HepG2 (cell line): Measurements from ENCODE around the gene AKAP8L. TPM values are rescaled to one million over a fixed set of nuclear protein-coding genes. Genes with fewer than 3 reads are reported as not detected.

Source experiments
- ATAD3A ChIP-seq: sonication (generic); formaldehyde crosslinking; IDR thresholded peaks from 2 replicates; pipeline ENCODE4 v1.4.0; 2020; ENCODE audit warnings: missing genetic modification reagents
- CBX5 ChIP-seq: sonication (generic); formaldehyde crosslinking; IDR thresholded peaks from 2 replicates; pipeline ENCODE4 v1.4.0; 2020; ENCODE audit warnings: missing genetic modification reagents, borderline replicate concordance
- ESRRA ChIP-seq: sonication (generic); formaldehyde crosslinking; IDR thresholded peaks from 2 replicates; pipeline ENCODE4 v1.5.1; 2020; ENCODE audit warnings: mild to moderate bottlenecking, low read depth, missing genetic modification reagents
- HBP1 ChIP-seq: IDR thresholded peaks from 2 replicates; pipeline ENCODE4 v1.6.1; 2016; ENCODE audit warnings: low read depth, control low read depth
- HDAC1 ChIP-seq: sonication (generic); formaldehyde crosslinking; IDR thresholded peaks from 2 replicates; pipeline ENCODE4 v1.5.1; 2020; ENCODE audit warnings: mild to moderate bottlenecking, missing genetic modification reagents
- KDM5A ChIP-seq: fragments of 200-600 bp; sonication (generic); IDR thresholded peaks from 2 replicates; pipeline ENCODE4 v1.7.0; 2018; ENCODE audit warnings: antibody characterized with exemption, mild to moderate bottlenecking, low read length, borderline replicate concordance
- KMT2A ChIP-seq: sonication (generic); formaldehyde crosslinking; IDR thresholded peaks from 2 replicates; pipeline ENCODE4 v1.4.0; 2020; ENCODE audit warnings: missing genetic modification reagents
- KMT2B ChIP-seq: IDR thresholded peaks from 2 replicates; pipeline ENCODE4 v1.6.1; 2016; ENCODE audit warnings: missing genetic modification reagents, missing compliant biosample characterization
- LCORL ChIP-seq, 2 experiments: fragments of 450-650 bp in 1 of 2; sonication (generic) in 1 of 2; formaldehyde crosslinking in 1 of 2; IDR thresholded peaks; 2 replicates each; pipeline versions ENCODE4 v1.5.0 to v1.6.1; 2017 to 2020; ENCODE audit warnings: antibody characterized with exemption in 1 of 2, missing genetic modification reagents in 1 of 2
- MEIS2 ChIP-seq: sonication (generic); formaldehyde crosslinking; IDR thresholded peaks from 2 replicates; pipeline ENCODE4 v1.9.0; 2021; ENCODE audit warnings: mild to moderate bottlenecking, missing genetic modification reagents
- NR2C2 ChIP-seq: sonication (generic); formaldehyde crosslinking; IDR thresholded peaks from 2 replicates; pipeline ENCODE4 v1.4.0; 2020; ENCODE audit warnings: missing genetic modification reagents, mild to moderate bottlenecking, moderate library complexity, borderline replicate concordance
- RXRA ChIP-seq: sonication (generic); formaldehyde crosslinking; IDR thresholded peaks from 2 replicates; pipeline ENCODE4 v1.5.1; 2020; ENCODE audit warnings: missing genetic modification reagents
- SPEN ChIP-seq: sonication (generic); formaldehyde crosslinking; IDR thresholded peaks from 2 replicates; pipeline ENCODE4 v1.5.1; 2020; ENCODE audit warnings: low read depth, mild to moderate bottlenecking, missing genetic modification reagents
- TARDBP ChIP-seq: sonication (generic); formaldehyde crosslinking; IDR thresholded peaks from 2 replicates; pipeline ENCODE4 v1.8.0; 2022; ENCODE audit warnings: mild to moderate bottlenecking, missing genetic modification reagents
- TFE3 ChIP-seq: IDR thresholded peaks from 2 replicates; pipeline ENCODE4 v1.6.1; 2016
- TGIF2 ChIP-seq: IDR thresholded peaks from 2 replicates; pipeline ENCODE4 v1.6.1; 2016; ENCODE audit warnings: control low read depth, missing compliant biosample characterization
- YY1 ChIP-seq: IDR thresholded peaks from 2 replicates; pipeline ENCODE4 v1.6.1; 2011; ENCODE audit warnings: low read length, low read depth, moderate library complexity, mild to moderate bottlenecking; ENCODE audit not compliant: insufficient read depth, insufficient replicate concordance
- ZBTB4 ChIP-seq: sonication (generic); formaldehyde crosslinking; IDR thresholded peaks from 2 replicates; pipeline ENCODE4 v1.4.0; 2020; ENCODE audit warnings: missing genetic modification reagents, mild to moderate bottlenecking, borderline replicate concordance
- ZNF770 ChIP-seq: sonication (generic); formaldehyde crosslinking; IDR thresholded peaks from 2 replicates; pipeline ENCODE4 v1.5.0; 2020; ENCODE audit warnings: mild to moderate bottlenecking, missing genetic modification reagents
- polyA plus RNA-seq, 8 experiments: library from polyadenylated mRNA; depleted of rRNA in 3 of 8; stranded (reverse) in 7 of 8; unstranded in 1 of 8; fragments of >200 nt; fragmentation: Illumina TruSeq in 4 of 8; extraction: Trizol in 4 of 8; gene quantifications; 2 replicates each; pipeline versions ENCODE4 v1.2.1 to v1.2.3, GENCODE V29; 2011 to 2016; ENCODE audit warnings: low read depth in 4 of 8, missing spikeins in 1 of 8, mixed read lengths in 1 of 8; ENCODE audit not compliant: insufficient read depth in 1 of 8
- total RNA-seq, 5 experiments: library from RNA; depleted of rRNA; stranded (reverse); fragments of >200 nt; fragmentation: Illumina TruSeq; extraction: Trizol; gene quantifications; 2 replicates each; pipeline ENCODE4 v1.2.3, GENCODE V29; 2016; ENCODE audit warnings: low read depth in 1 of 5

The AKAP8L gene
- total and polyA plus RNA-seq, 2 of the 13 experiments (the other 11 are each of a cell fraction or from before 2014, with no cell fraction given), result 48.2 to 49.6 TPM

DNA sequence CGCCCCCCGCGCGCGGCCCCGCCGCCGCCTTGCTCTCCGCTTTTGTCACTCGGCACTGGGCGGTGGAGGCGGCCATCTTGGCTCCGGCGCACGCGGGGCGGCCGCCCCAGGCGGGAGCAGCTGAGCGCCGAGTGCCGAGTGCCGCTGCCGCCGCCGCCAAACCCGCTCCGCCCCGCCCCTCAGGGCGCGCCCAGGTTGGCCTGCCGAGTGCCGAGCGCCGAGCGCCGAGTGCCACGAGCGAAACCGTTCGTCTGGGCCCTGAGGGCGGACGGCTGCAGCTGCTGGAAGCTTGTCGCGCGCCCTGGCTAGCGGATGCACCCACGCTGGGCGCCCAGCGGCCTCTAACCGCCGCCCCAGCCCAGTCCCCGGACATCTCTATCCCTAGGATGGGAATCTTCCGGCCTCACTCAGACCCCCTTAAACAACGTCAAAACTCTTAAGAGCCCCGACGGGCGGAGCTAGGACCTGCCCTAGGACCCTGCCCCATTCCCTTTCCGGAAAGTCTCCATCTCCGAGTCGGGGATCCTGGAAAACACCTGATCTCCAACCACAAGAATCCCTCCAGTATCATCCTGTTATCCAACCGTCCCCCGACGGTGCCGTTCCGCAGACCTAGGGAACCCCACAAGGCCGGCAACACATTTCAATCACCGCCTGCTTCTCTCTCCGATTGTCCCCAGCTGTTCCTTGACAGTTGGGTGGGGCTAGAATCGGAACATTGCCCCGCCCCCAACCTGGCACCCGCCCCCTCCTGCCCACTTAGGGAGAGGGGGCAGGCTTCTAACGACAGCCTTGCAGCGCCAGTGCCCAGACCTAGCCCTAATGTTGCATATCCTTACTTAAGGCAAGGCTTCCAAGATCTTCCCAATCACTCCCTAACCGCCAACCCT, 14.1 kb upstream of the AKAP8L start (continued):
- peak; percentile 54; the same call in 1 of the 2 replicates for TF ChIP-seq RXRA (CRISPR knock-in tag)
- peak; percentile 71; the same call in 1 of the 2 replicates for TF ChIP-seq KMT2A (CRISPR knock-in tag)
- peak; percentile 65; the same call in 1 of the 2 replicates for TF ChIP-seq MEIS2 (CRISPR knock-in tag)
- peak; percentile 50; the same call in 1 of the 2 replicates for TF ChIP-seq ZNF770 (CRISPR knock-in tag)
- no peak for TF ChIP-seq LCORL (IDR thresholded peaks at IDR 0.05)
- peak; percentile 10; the same call in 1 of the 2 replicates for TF ChIP-seq LCORL (CRISPR knock-in tag; IDR thresholded peaks at IDR 0.05)
- TF ChIP-seq NR2C2 (CRISPR knock-in tag), result peak; percentile 37; the same call in 1 of the 2 replicates
- peak; percentile 54; the same call in 1 of the 2 replicates for TF ChIP-seq KDM5A
- TF ChIP-seq TARDBP (CRISPR knock-in tag), result peak; percentile 50; the same call in 1 of the 2 replicates
- peak; percentile 66 for TF ChIP-seq SPEN (CRISPR knock-in tag)
- 0 out of 2 replicates have a peak, but pooled peaks have one; percentile 43 for TF ChIP-seq ESRRA
- peak; percentile 97 for TF ChIP-seq TGIF2
- peak; percentile 97 for TF ChIP-seq YY1
- TF ChIP-seq ZBTB4 (CRISPR knock-in tag), result no peak
- TF ChIP-seq ATAD3A (CRISPR knock-in tag), result 0 out of 2 replicates have a peak, but pooled peaks have one; percentile 41
- TF ChIP-seq HBP1, result peak; percentile 70; the same call in 1 of the 2 replicates
- TF ChIP-seq TFE3, result 0 out of 2 replicates have a peak, but pooled peaks have one; percentile 17
- TF ChIP-seq HDAC1 (CRISPR knock-in tag), result peak; percentile 50; the same call in 1 of the 2 replicates
- TF ChIP-seq KMT2B (CRISPR knock-in tag), result peak; percentile 62; the same call in 1 of the 2 replicates
- TF ChIP-seq CBX5 (CRISPR knock-in tag), result 0 out of 2 replicates have a peak, but pooled peaks have one; percentile 52
